A673 (cell line): ENCODE measurements around the gene CEP97.

Experiments used
- CTCF ChIP-seq: fragments of 300-800, 200-600 bp; sonication (generic); conservative IDR thresholded peaks from 2 replicates; pipeline ENCODE4 v1.5.1; 2017; ENCODE audit warnings: low read depth, mild to moderate bottlenecking, antibody characterized with exemption, low read length, moderate library complexity, mixed read lengths
- EZH2 ChIP-seq: fragments of 200-600 bp; sonication (generic); IDR thresholded peaks from 2 replicates; pipeline ENCODE4 v1.6.1; 2017; ENCODE audit warnings: borderline replicate concordance, low read depth, mild to moderate bottlenecking, mixed read lengths, antibody characterized with exemption, low read length; ENCODE audit not compliant: poor library complexity, severe bottlenecking

- peak; percentile 78 for TF ChIP-seq CTCF
- no peak for TF ChIP-seq EZH2
Measured at GRCh38 chr3:101813817-101814440, 89.5 kb downstream of the CEP97 start.
